ENCODE data around the gene UMPS.
"Not testable (repeated sequence)": the region's sequence is repeated elsewhere in the genome, so short reads cannot be mapped to it uniquely, and the experiment has no call there.

Gene UMPS

GRCh38 chr3:124707656-124708062 lies 22.6 kb upstream of the UMPS start:
- no peak for DNase-seq

- no peak for DNase-seq
These were observed 15.9 kb upstream of the UMPS start for GRCh38 chr3:124714223-124714853.

- DNase-seq: no peak
These were observed 7.7 kb upstream of the UMPS start for GRCh38 chr3:124722589-124722988.

GRCh38 chr3:124730941-124731297 lies 667 bp downstream of the UMPS start:
- peak in 1 of 2 donors; percentile 9 for DNase-seq

GRCh38 chr3:124731760-124732159 lies 1.5 kb downstream of the UMPS start:
- DNase-seq: no peak

- no peak for DNase-seq
These were observed 10.8 kb downstream of the UMPS start for GRCh38 chr3:124741027-124741426.

GRCh38 chr3:124745756-124746155 lies 15.5 kb downstream of the UMPS start:
- no peak for DNase-seq

GRCh38 chr3:124747111-124747981 lies 17.1 kb downstream of the UMPS start:
- no peak for DNase-seq

GRCh38 chr3:124748560-124749198 lies 18.4 kb downstream of the UMPS start:
- no peak for DNase-seq

GRCh38 chr3:124749877-124750276 lies 19.6 kb downstream of the UMPS start:
- DNase-seq: not testable (repeated sequence)

GRCh38 chr3:124751501-124751900 lies 21.2 kb downstream of the UMPS start:
- DNase-seq: no peak

GRCh38 chr3:124752051-124752450 lies 21.8 kb downstream of the UMPS start:
- DNase-seq: no peak

GRCh38 chr3:124757926-124758325 lies 27.7 kb downstream of the UMPS start:
- DNase-seq: not testable (repeated sequence)

GRCh38 chr3:124758851-124759635 lies 28.8 kb downstream of the UMPS start:
- DNase-seq: no peak

- no peak for DNase-seq
These were observed 29.6 kb downstream of the UMPS start for GRCh38 chr3:124759666-124760401.

GRCh38 chr3:124760601-124761000 lies 30.3 kb downstream of the UMPS start:
- no peak for DNase-seq

- peak; percentile 77 for DNase-seq
These were observed 31.1 kb downstream of the UMPS start for GRCh38 chr3:124761250-124761796.

GRCh38 chr3:124761935-124762660 lies 31.8 kb downstream of the UMPS start:
- no peak for DNase-seq

- no peak for DNase-seq
These were observed 32.4 kb downstream of the UMPS start for GRCh38 chr3:124762661-124763011.

- DNase-seq: no peak
These were observed 33.0 kb downstream of the UMPS start for GRCh38 chr3:124763206-124763605.

- DNase-seq: no peak
These were observed 33.5 kb downstream of the UMPS start for GRCh38 chr3:124763644-124764358.
